Colonic mucosa (tissue), 4 donors: ENCODE results near the gene ENKUR. TPM values are rescaled to one million over a fixed set of nuclear protein-coding genes. Genes with fewer than 3 reads are reported as not detected.

Experiments
- DNase-seq: peaks from one replicate; pipeline ENCODE4 v3.0.0-alpha.2; 2020
- H3K27ac ChIP-seq: fragments of 200-600 bp; one replicate; pipeline ENCODE4 v1.8.0; 2021
- H3K27me3 ChIP-seq: fragments of 200-600 bp; one replicate; pipeline ENCODE4 v1.8.0; 2021
- H3K36me3 ChIP-seq: fragments of 200-600 bp; one replicate; pipeline ENCODE4 v1.8.0; 2021
- H3K4me1 ChIP-seq: fragments of 200-600 bp; one replicate; pipeline ENCODE4 v1.8.0; 2021; ENCODE audit warnings: mild to moderate bottlenecking
- H3K4me3 ChIP-seq: fragments of 200-600 bp; one replicate; pipeline ENCODE4 v1.8.0; 2021
- H3K9ac ChIP-seq, 2 donors: one replicate each; pipeline ENCODE4 v1.7.0; 2013; ENCODE audit warnings: control low read depth in 2 of 2, low read depth in 2 of 2, low read length in 2 of 2
- H3K9me3 ChIP-seq: fragments of 200-600 bp; one replicate; pipeline ENCODE4 v1.8.0; 2021
- CTCF ChIP-seq: fragments of 200-600 bp; IDR thresholded peaks from one replicate; pipeline ENCODE4 v1.8.0; 2022; ENCODE audit warnings: antibody characterized with exemption, mild to moderate bottlenecking
- intact Hi-C: fragments of 100-400 bp; cut with DNase I; formaldehyde crosslinking; loops from one replicate; pipeline ENCODE4 v1.14.1; 2022
- total RNA-seq, 2 donors: library from RNA; stranded (reverse); fragmentation: NEBNext Ultra II Directional in 1 of 2; extraction: Animal tissue kit (Norgen Biotek cat#: 25700) in 1 of 2; gene quantifications; one replicate each; pipeline ENCODE4 v1.2.1, GENCODE V29; 2021
- donor health status: healthy.
- donor health status: DM: no; HTN: no; CAD: no.
- donor health status: DM: no; HTN: no; CAD: no.

Gene ENKUR
- total RNA-seq: under 1 TPM; 0.20 to 0.48 TPM

- H3K27me3 ChIP-seq: no peaks in the 10 kb centered on the region
- peaks cover 2% of the 10 kb centered on the region for H3K4me1 ChIP-seq
- peak within 1 kb of the TSS; percentile 49 for H3K4me3 ChIP-seq
- H3K36me3 ChIP-seq: no peaks in the 10 kb centered on the region
- H3K27ac ChIP-seq: peak within 1 kb of the TSS; percentile 88
- H3K9ac ChIP-seq: peak within 1 kb of the TSS; percentile 60 to 90
- intact Hi-C loops: no loop called here
- DNase-seq: peak; percentile 94
- no peak for TF ChIP-seq CTCF
- no peaks in the 10 kb centered on the region for H3K9me3 ChIP-seq
These were observed at the start of gene ENKUR for GRCh38 chr10:25015828-25016375. Gene ENKUR, minus strand, starts transcription at chr10:25016158. Its CDS starts 222 bp downstream, at chr10:25015936.

GRCh38 chr10:25064401-25064800 lies 48.4 kb upstream of the ENKUR start:
- intact Hi-C loops: no loop called here
- no peaks in the 10 kb centered on the region for H3K4me1 ChIP-seq
- TF ChIP-seq CTCF: no peak
- H3K9me3 ChIP-seq: no peaks in the 10 kb centered on the region
- H3K27ac ChIP-seq: no peak overlapping the region
- H3K4me3 ChIP-seq: no peak overlapping the region
- DNase-seq: peak; percentile 6
- no peaks in the 10 kb centered on the region for H3K27me3 ChIP-seq
- H3K9ac ChIP-seq: no peak overlapping the region
- H3K36me3 ChIP-seq: no peaks in the 10 kb centered on the region

GRCh38 chr10:25063644-25064043 lies 47.7 kb upstream of the ENKUR start:
- no peaks in the 10 kb centered on the region for H3K9me3 ChIP-seq
- no peaks in the 10 kb centered on the region for H3K4me1 ChIP-seq
- TF ChIP-seq CTCF: no peak
- H3K36me3 ChIP-seq: no peaks in the 10 kb centered on the region
- H3K27ac ChIP-seq: no peak overlapping the region
- intact Hi-C loops: no loop called here
- no peak overlapping the region for H3K9ac ChIP-seq
- no peaks in the 10 kb centered on the region for H3K27me3 ChIP-seq
- H3K4me3 ChIP-seq: no peak overlapping the region
- peak; percentile 16 for DNase-seq

- Histone ChIP-seq H3K9me3 (no peaks in the 10 kb centered on the region), H3K36me3 (no peaks in the 10 kb centered on the region), H3K27ac (peak overlapping the region; percentile 83), H3K27me3 (no peaks in the 10 kb centered on the region), H3K4me1 (no peaks in the 10 kb centered on the region), H3K9ac (no peak overlapping the region), H3K4me3 (no peak overlapping the region)
- TF ChIP-seq CTCF: no peak
- DNase-seq: no peak
- intact Hi-C loops: no loop called here
These were observed 47.2 kb upstream of the ENKUR start for GRCh38 chr10:25063157-25063556.

- intact Hi-C loops: no loop called here
- peak overlapping the region; percentile 4 for H3K4me3 ChIP-seq
- no peak for TF ChIP-seq CTCF
- peak overlapping the region; percentile 83 for H3K27ac ChIP-seq
- H3K4me1 ChIP-seq: no peaks in the 10 kb centered on the region
- DNase-seq: no peak
- H3K27me3 ChIP-seq: no peaks in the 10 kb centered on the region
- H3K9me3 ChIP-seq: no peaks in the 10 kb centered on the region
- no peaks in the 10 kb centered on the region for H3K36me3 ChIP-seq
- H3K9ac ChIP-seq: peak overlapping the region in 1 of 2 donors; percentile 35
These were observed 45.9 kb upstream of the ENKUR start for GRCh38 chr10:25061711-25062449.
